Glutamatergic neuron (in vitro differentiated cells): ENCODE measurements around the gene MYL9. TPM values are rescaled to one million over a fixed set of nuclear protein-coding genes. Genes with fewer than 3 reads are reported as not detected.
A peak's percentile ranks its signal among the peaks of the same experiment; 100 is the strongest.

ENCODE experiments used
- DNase-seq: peaks from one replicate; pipeline ENCODE4 v3.0.0; 2022
- H3K27ac Mint-ChIP-seq: one replicate; pipeline ENCODE4 v1.8.0; 2020; ENCODE audit warnings: mild to moderate bottlenecking, mixed read lengths, inconsistent platforms; ENCODE audit not compliant: unreplicated experiment
- H3K27me3 Mint-ChIP-seq: one replicate; pipeline ENCODE4 v1.8.0; 2020; ENCODE audit warnings: mild to moderate bottlenecking, moderate library complexity, mixed read lengths, inconsistent platforms; ENCODE audit not compliant: unreplicated experiment
- H3K36me3 Mint-ChIP-seq: one replicate; pipeline ENCODE4 v1.8.0; 2020; ENCODE audit warnings: mild to moderate bottlenecking, mixed read lengths, inconsistent platforms; ENCODE audit not compliant: unreplicated experiment
- H3K4me1 Mint-ChIP-seq: one replicate; pipeline ENCODE4 v1.8.0; 2020; ENCODE audit warnings: mild to moderate bottlenecking, low read depth, mixed read lengths, inconsistent platforms; ENCODE audit not compliant: unreplicated experiment
- H3K4me3 Mint-ChIP-seq: one replicate; pipeline ENCODE4 v1.8.0; 2020; ENCODE audit warnings: mild to moderate bottlenecking, mixed read lengths, inconsistent platforms; ENCODE audit not compliant: unreplicated experiment
- H3K9me3 Mint-ChIP-seq: one replicate; pipeline ENCODE4 v1.8.0; 2020; ENCODE audit warnings: mild to moderate bottlenecking, moderate library complexity, mixed read lengths, inconsistent platforms; ENCODE audit not compliant: unreplicated experiment
- CTCF ChIP-seq: fragments of 200-600 bp; sonication (generic); IDR thresholded peaks from one replicate; pipeline ENCODE4 v1.5.0; 2021; ENCODE audit not compliant: partially characterized antibody, unreplicated experiment
- total RNA-seq: library from RNA; stranded (reverse); fragmentation: NEBNext Ultra II Directional; extraction: Animal tissue kit (Norgen Biotek cat#: 25700); gene quantifications from one replicate; pipeline ENCODE4 v1.2.1, GENCODE V29; 2021; ENCODE audit not compliant: unreplicated experiment

The MYL9 gene
- total RNA-seq, 1 donor from 2014 or later: 2.0 TPM

- H3K27ac Mint-ChIP-seq: no peak overlapping the region
- H3K36me3 Mint-ChIP-seq: no peaks in the 10 kb centered on the region
- DNase-seq: no peak
- peaks cover 2% of the 10 kb centered on the region for H3K9me3 Mint-ChIP-seq
- H3K4me3 Mint-ChIP-seq: no peak overlapping the region
- TF ChIP-seq CTCF: no peak
- H3K27me3 Mint-ChIP-seq: peaks cover 3% of the 10 kb centered on the region
- peaks cover 4% of the 10 kb centered on the region for H3K4me1 Mint-ChIP-seq
These were observed 4.9 kb downstream of the MYL9 start for GRCh38 chr20:36546111-36546736.

GRCh38 chr20:36547186-36548005 lies 6.1 kb downstream of the MYL9 start:
- H3K4me1 Mint-ChIP-seq: peaks cover 4% of the 10 kb centered on the region
- no peaks in the 10 kb centered on the region for H3K36me3 Mint-ChIP-seq
- H3K27me3 Mint-ChIP-seq: peaks cover 3% of the 10 kb centered on the region
- no peak overlapping the region for H3K4me3 Mint-ChIP-seq
- no peak for TF ChIP-seq CTCF
- DNase-seq: no peak
- no peak overlapping the region for H3K27ac Mint-ChIP-seq
- H3K9me3 Mint-ChIP-seq: peaks cover 2% of the 10 kb centered on the region

- H3K27me3 Mint-ChIP-seq: peaks cover 3% of the 10 kb centered on the region
- TF ChIP-seq CTCF: peak; percentile 17
- DNase-seq: no peak
- H3K36me3 Mint-ChIP-seq: no peaks in the 10 kb centered on the region
- peaks cover 4% of the 10 kb centered on the region for H3K4me1 Mint-ChIP-seq
- H3K9me3 Mint-ChIP-seq: peaks cover 2% of the 10 kb centered on the region
- H3K27ac Mint-ChIP-seq: no peak overlapping the region
- no peak overlapping the region for H3K4me3 Mint-ChIP-seq
These were observed 6.6 kb downstream of the MYL9 start for GRCh38 chr20:36548006-36548315.

- Mint-ChIP-seq H3K36me3 (no peaks in the 10 kb centered on the region), H3K9me3 (no peaks in the 10 kb centered on the region), H3K27ac (no peak overlapping the region), H3K4me1 (peaks cover 4% of the 10 kb centered on the region), H3K4me3 (no peak overlapping the region), H3K27me3 (peaks cover 3% of the 10 kb centered on the region)
- no peak for TF ChIP-seq CTCF
- no peak for DNase-seq
These were observed 7.6 kb downstream of the MYL9 start for GRCh38 chr20:36548704-36549627.
